Kidney (tissue), 14 donors: ENCODE data around the gene MAP3K2. TPM values are rescaled to one million over a fixed set of nuclear protein-coding genes. Genes with fewer than 3 reads are reported as not detected.

Experiments used
- DNase-seq, 5 donors: peaks; one replicate each; pipeline ENCODE4 v3.0.0-alpha.2; 2013 to 2020
- FAIRE-seq: peaks from 2 replicates; lab custom pipeline; 2012; peaks lifted over from hg19 to GRCh38; lab: Jason Lieb, UNC
- H3K27ac ChIP-seq, 2 donors: one replicate each; pipeline ENCODE4 v1.7.0; 2013; ENCODE audit warnings: low read depth in 2 of 2, low read length in 2 of 2, inconsistent platforms in 1 of 2
- H3K27me3 ChIP-seq: one replicate; pipeline ENCODE4 v1.7.1; 2013; ENCODE audit warnings: low read length, inconsistent platforms; ENCODE audit not compliant: control insufficient read depth, insufficient read depth
- H3K36me3 ChIP-seq, 3 donors: one replicate each; pipeline versions ENCODE4 v1.7.0 to v1.7.1; 2013; ENCODE audit warnings: low read length in 3 of 3, control low read depth in 1 of 3, inconsistent platforms in 1 of 3; ENCODE audit not compliant: insufficient read depth in 3 of 3, control insufficient read depth in 2 of 3
- H3K4me1 ChIP-seq, 3 donors: one replicate each; pipeline versions ENCODE4 v1.7.0 to v1.7.1; 2013; ENCODE audit warnings: low read length in 3 of 3, inconsistent platforms in 1 of 3, low read depth in 1 of 3; ENCODE audit not compliant: control insufficient read depth in 2 of 3, insufficient read depth in 2 of 3
- H3K4me3 ChIP-seq, 3 donors: one replicate each; pipeline versions ENCODE4 v1.7.0 to v1.8.1; 2013; ENCODE audit warnings: low read length in 3 of 3, control low read depth in 1 of 3, inconsistent platforms in 1 of 3
- H3K9ac ChIP-seq, 3 donors: one replicate each; pipeline versions ENCODE4 v1.7.0 to v1.7.1; 2013; ENCODE audit warnings: low read length in 3 of 3, control low read depth in 1 of 3, inconsistent platforms in 1 of 3
- H3K9me3 ChIP-seq, 3 donors: one replicate each; pipeline versions ENCODE4 v1.7.0 to v1.7.1; 2013; ENCODE audit warnings: low read length in 3 of 3, control low read depth in 1 of 3, inconsistent platforms in 1 of 3; ENCODE audit not compliant: control insufficient read depth in 2 of 3, insufficient read depth in 1 of 3
- intact Hi-C: fragments of 100-400 bp; cut with DNase I; formaldehyde crosslinking; loops from one replicate; pipeline ENCODE4 v1.11.1; 2022
- polyA plus RNA-seq: library from polyadenylated mRNA; stranded (reverse); fragments of 350-450 nt; fragmentation: Illumina TruSeq; extraction: RNeasy Lipid Tissue Mini Kit (QIAGEN cat#74804); gene quantifications from one replicate; pipeline ENCODE4 v1.2.3, GENCODE V29; 2014; ENCODE audit warnings: low read depth, low replicate concordance; ENCODE audit not compliant: insufficient read depth
- total RNA-seq: library from RNA; stranded (reverse); fragmentation: NEBNext Ultra II Directional; extraction: Animal tissue kit (Norgen Biotek cat#: 25700); gene quantifications from one replicate; pipeline ENCODE4 v1.2.1, GENCODE V29; 2021
- TF ChIP-seq, protein P1 (sequence below): IDR thresholded peaks from 3 replicates; pipeline ENCODE4 v1.5.1; 2012; ENCODE audit warnings: mild to moderate bottlenecking, moderate library complexity, borderline replicate concordance; ENCODE audit not compliant: insufficient read depth; ENCODE audit errors: extremely low read depth
- donor health status: control.
- donor health status: control.
- donor health status: control.
- donor health status: control.
- donor health status: control.
- donor health status: DM: yes; HTN: yes; CAD: no.
- donor health status: Normal renal cell carcinoma (clear cell type).

Gene MAP3K2
- total and polyA plus RNA-seq, 2 donors from 2014 or later = 4.9 to 65.3 TPM

DNA sequence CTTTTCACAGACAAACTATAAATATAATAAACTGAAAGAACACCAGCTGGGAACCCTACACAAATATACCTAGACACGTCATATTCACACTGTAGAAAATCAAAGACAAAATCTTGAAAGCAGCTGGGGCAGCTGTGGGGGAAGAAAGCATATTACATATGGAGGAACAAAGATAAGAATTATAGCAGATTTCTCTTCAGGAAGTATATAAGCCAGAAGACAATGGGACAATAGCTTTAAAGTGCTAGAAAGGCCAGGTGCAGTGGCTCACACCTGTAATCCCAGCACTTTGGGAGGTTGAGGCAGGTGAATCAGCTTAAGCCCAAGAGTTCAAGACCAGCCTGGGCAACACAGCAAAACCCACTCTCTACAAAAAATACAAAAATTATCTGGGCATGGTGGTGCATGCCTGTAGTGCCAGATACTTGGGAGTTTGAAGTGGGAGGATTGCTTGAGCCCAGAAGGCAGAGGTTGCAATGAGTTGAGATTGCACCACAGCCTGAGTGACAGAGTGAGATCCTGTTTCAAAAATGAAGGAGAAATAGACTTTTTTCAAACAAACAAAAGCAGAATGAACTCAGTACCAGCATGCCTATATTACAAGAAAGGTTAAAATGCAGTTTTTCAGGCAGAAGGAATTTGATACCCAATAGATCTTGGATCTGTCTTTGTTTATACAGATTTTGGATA lies 67.0 kb downstream of the MAP3K2 start:
- H3K9ac ChIP-seq = no peak overlapping the region
- no peak overlapping the region for H3K4me3 ChIP-seq
- peaks cover 15 to 28% (median 21%) of the 10 kb centered on the region in 3 donors for H3K36me3 ChIP-seq
- no peaks in the 10 kb centered on the region for H3K27me3 ChIP-seq
- no peak overlapping the region for H3K27ac ChIP-seq
- no peaks in the 10 kb centered on the region for H3K4me1 ChIP-seq
- intact Hi-C loops = loop anchor here (5.0 kb wide), 1 partner anchor 157 kb away; no protein-coding TSS in a partner anchor
- DNase-seq (no peak), FAIRE-seq (no peak)
- H3K9me3 ChIP-seq = peaks cover 0 to 3% (median 0%) of the 10 kb centered on the region in 3 donors
- TF ChIP-seq, protein P1, sequence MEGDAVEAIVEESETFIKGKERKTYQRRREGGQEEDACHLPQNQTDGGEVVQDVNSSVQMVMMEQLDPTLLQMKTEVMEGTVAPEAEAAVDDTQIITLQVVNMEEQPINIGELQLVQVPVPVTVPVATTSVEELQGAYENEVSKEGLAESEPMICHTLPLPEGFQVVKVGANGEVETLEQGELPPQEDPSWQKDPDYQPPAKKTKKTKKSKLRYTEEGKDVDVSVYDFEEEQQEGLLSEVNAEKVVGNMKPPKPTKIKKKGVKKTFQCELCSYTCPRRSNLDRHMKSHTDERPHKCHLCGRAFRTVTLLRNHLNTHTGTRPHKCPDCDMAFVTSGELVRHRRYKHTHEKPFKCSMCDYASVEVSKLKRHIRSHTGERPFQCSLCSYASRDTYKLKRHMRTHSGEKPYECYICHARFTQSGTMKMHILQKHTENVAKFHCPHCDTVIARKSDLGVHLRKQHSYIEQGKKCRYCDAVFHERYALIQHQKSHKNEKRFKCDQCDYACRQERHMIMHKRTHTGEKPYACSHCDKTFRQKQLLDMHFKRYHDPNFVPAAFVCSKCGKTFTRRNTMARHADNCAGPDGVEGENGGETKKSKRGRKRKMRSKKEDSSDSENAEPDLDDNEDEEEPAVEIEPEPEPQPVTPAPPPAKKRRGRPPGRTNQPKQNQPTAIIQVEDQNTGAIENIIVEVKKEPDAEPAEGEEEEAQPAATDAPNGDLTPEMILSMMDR = no peak

DNA sequence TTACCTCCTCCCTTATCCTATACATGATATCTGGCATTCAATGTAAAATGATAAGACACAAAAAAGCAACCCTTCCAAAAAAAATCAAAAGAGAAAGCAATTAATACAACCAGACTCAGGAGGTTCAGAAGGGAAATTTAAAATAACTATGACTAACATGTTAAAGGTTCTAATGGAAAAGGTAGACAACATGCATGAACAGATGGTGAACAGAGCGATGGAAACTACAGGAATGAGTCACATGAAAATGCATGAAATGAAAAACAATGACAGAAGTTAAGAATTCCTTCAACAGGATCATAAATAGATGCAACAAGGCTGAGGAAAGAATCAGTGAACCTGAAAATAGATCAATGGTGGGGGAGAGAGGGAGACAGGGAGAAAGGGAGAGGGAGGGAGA lies 67.7 kb downstream of the MAP3K2 start:
- Histone ChIP-seq H3K4me3 (no peak overlapping the region), H3K9ac (no peak overlapping the region), H3K27ac (no peak overlapping the region), H3K36me3 (peaks cover 19 to 27% (median 19%) of the 10 kb centered on the region in 3 donors), H3K27me3 (no peaks in the 10 kb centered on the region), H3K9me3 (peaks cover 0 to 3% (median 0%) of the 10 kb centered on the region in 3 donors), H3K4me1 (no peaks in the 10 kb centered on the region)
- intact Hi-C loops = loop anchor here (5.0 kb wide), 1 partner anchor 157 kb away; no protein-coding TSS in a partner anchor
- DNase-seq (no peak), FAIRE-seq (no peak)
- TF ChIP-seq, protein P1 = no peak

DNA sequence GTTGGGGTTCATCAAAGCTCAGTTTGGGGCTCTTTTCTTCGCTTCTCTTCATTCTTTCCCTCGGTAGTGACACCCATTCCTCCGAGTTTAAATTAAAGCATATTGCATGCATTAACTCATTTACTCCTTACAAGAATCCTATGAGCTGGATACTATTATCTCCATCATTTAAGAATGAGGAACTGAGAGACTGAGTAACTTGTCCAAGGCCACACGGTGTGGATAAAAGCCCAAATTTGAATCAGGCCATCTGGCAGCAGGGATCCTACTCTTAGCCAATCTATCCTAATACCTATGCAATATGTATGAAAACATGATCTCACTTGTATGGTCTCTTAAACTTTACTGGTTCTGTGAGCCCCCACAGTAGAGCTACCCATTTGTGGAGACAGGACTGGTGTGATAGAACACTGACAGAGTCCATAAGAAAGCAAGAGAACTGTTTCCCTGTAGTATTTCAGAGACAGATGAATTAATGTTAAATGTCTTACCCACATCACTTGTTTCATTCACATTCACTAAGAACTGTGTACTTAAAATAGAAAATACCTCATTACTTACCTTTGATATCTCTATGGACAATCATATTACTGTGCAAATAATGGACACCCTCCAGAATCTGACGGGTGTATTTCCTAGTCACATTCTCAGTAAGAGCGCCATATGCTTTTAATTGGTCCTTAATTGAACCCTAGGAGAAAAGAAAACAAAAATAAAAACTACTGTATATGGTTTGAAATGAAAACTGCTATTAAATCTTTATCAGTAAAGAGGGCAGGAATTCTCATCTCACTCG lies 73.4 kb downstream of the MAP3K2 start:
- Histone ChIP-seq H3K9ac (no peak overlapping the region), H3K4me1 (no peaks in the 10 kb centered on the region), H3K36me3 (peaks cover 8 to 42% (median 30%) of the 10 kb centered on the region in 3 donors), H3K9me3 (no peaks in the 10 kb centered on the region), H3K4me3 (no peak overlapping the region), H3K27me3 (no peaks in the 10 kb centered on the region), H3K27ac (no peak overlapping the region)
- DNase-seq (no peak), FAIRE-seq (no peak)
- TF ChIP-seq, protein P1 = no peak
- intact Hi-C loops = no loop called here
